Mesothelial cell of epicardium (in vitro differentiated cells): Measurements from ENCODE around the gene BEND7. TPM values are rescaled to one million over a fixed set of nuclear protein-coding genes. Genes with fewer than 3 reads are reported as not detected.

ENCODE experiments used
- DNase-seq, 2 experiments: peaks; one replicate each; pipeline ENCODE4 v3.0.0; 2021; ENCODE audit warnings: low spot score in 2 of 2; ENCODE audit not compliant: unreplicated experiment in 2 of 2
- H3K27ac Mint-ChIP-seq: 2 replicates; pipeline ENCODE4 v1.8.0; 2021; ENCODE audit warnings: mixed read lengths
- H3K27me3 Mint-ChIP-seq: 2 replicates; pipeline ENCODE4 v1.8.0; 2021; ENCODE audit warnings: low read depth, mixed read lengths
- H3K36me3 Mint-ChIP-seq: 2 replicates; pipeline ENCODE4 v1.8.0; 2021; ENCODE audit warnings: mixed read lengths
- H3K4me1 Mint-ChIP-seq: 2 replicates; pipeline ENCODE4 v1.8.0; 2021; ENCODE audit warnings: mixed read lengths
- H3K4me3 Mint-ChIP-seq: 2 replicates; pipeline ENCODE4 v1.8.0; 2021; ENCODE audit warnings: mild to moderate bottlenecking, moderate library complexity, mixed read lengths
- H3K9me3 Mint-ChIP-seq: 2 replicates; pipeline ENCODE4 v1.8.0; 2021; ENCODE audit warnings: mixed read lengths
- total RNA-seq: library from RNA; stranded (reverse); gene quantifications from 3 replicates; pipeline ENCODE4 v1.2.1, GENCODE V29; 2021
- TF ChIP-seq, protein P1 (sequence below): fragments of 200-600 bp; sonication (generic); IDR thresholded peaks from one replicate; pipeline ENCODE4 v1.5.0; 2021; ENCODE audit warnings: antibody characterized with exemption; ENCODE audit not compliant: unreplicated experiment

The BEND7 gene
- total RNA-seq, 1 donor from 2014 or later, result 38.2 TPM

DNA sequence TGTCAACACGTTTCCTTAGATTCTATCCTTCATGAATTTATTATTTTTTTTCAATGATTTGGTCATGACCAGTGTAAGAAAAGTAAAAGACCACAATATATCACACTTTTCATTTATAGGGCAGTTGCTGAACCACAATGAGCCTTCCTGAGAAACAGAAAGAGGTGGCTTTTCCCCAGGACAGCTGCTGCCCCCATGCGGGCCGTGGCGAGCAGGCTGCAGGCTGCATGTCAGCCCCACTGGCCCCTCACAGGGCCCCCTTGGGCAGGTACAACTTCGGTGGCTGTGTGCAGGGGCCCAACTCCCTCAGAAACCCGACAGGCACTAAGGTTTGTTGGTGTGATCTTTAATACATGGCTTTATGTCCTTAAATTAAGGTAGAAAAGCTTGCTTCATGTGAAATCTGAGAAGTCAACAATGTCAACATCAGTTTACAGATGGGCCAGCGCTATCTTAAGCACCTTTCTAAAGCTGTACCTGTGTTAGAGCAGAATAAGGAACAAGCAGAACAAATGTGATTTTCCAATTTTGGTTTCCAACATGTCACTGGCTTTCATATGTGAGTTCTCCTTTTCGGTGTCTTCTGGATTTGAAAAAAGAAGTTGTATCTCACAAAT, 10.6 kb downstream of the BEND7 start:
- Mint-ChIP-seq H3K9me3 (no peaks in the 10 kb centered on the region), H3K27ac (no peak overlapping the region), H3K27me3 (no peaks in the 10 kb centered on the region), H3K4me1 (no peaks in the 10 kb centered on the region), H3K4me3 (no peak overlapping the region), H3K36me3 (peaks cover 12% of the 10 kb centered on the region)
- no peak for DNase-seq
- TF ChIP-seq, protein P1, sequence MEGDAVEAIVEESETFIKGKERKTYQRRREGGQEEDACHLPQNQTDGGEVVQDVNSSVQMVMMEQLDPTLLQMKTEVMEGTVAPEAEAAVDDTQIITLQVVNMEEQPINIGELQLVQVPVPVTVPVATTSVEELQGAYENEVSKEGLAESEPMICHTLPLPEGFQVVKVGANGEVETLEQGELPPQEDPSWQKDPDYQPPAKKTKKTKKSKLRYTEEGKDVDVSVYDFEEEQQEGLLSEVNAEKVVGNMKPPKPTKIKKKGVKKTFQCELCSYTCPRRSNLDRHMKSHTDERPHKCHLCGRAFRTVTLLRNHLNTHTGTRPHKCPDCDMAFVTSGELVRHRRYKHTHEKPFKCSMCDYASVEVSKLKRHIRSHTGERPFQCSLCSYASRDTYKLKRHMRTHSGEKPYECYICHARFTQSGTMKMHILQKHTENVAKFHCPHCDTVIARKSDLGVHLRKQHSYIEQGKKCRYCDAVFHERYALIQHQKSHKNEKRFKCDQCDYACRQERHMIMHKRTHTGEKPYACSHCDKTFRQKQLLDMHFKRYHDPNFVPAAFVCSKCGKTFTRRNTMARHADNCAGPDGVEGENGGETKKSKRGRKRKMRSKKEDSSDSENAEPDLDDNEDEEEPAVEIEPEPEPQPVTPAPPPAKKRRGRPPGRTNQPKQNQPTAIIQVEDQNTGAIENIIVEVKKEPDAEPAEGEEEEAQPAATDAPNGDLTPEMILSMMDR, result no peak

DNA sequence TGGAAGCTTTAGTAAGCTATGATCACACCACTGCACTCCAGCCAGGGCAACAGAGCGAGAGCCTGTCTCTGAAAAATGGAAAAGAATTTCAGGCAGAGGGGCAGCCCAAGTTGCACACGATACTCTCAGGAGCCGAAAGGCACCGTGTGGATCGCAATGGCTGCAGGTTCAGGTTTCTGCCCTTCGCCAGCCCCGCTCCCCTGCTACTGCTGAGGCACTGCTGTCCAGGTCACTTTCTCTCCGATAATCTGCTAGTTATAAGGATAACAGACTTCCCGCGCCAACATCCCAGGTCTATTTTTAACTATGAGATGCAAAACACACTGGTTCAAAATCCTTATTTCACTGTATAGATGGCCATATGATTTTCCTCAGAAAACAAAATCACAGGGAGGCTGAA, 11.1 kb downstream of the BEND7 start:
- TF ChIP-seq, protein P1, result no peak
- no peak for DNase-seq
- no peaks in the 10 kb centered on the region for H3K9me3 Mint-ChIP-seq
- H3K27ac Mint-ChIP-seq, result no peak overlapping the region
- no peaks in the 10 kb centered on the region for H3K27me3 Mint-ChIP-seq
- no peak overlapping the region for H3K4me3 Mint-ChIP-seq
- no peaks in the 10 kb centered on the region for H3K4me1 Mint-ChIP-seq
- peaks cover 11% of the 10 kb centered on the region for H3K36me3 Mint-ChIP-seq

DNA sequence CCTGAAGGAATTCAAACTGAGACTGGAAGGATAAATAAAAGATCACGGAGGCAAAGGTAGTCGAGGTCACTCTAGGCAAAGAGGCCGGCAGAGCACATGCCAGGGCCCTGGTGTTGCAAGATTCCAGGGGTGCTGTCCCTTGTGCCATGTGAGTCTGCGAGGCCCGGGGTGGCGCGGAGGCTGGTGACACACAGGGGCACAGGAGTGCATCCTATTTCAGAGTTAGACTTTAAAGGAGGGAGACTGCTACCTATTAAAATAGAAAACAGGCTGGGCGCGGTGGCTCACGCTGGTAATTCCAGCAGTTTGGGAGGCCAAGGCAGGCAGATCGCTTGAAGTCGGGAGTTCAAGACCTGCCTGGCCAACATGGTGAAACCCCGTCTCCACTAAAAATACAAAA, 12.6 kb downstream of the BEND7 start:
- H3K36me3 Mint-ChIP-seq, result peaks cover 11% of the 10 kb centered on the region
- DNase-seq, result no peak
- H3K27me3 Mint-ChIP-seq, result no peaks in the 10 kb centered on the region
- no peak overlapping the region for H3K4me3 Mint-ChIP-seq
- H3K4me1 Mint-ChIP-seq, result no peaks in the 10 kb centered on the region
- H3K9me3 Mint-ChIP-seq, result no peaks in the 10 kb centered on the region
- TF ChIP-seq, protein P1, result no peak
- no peak overlapping the region for H3K27ac Mint-ChIP-seq

DNA sequence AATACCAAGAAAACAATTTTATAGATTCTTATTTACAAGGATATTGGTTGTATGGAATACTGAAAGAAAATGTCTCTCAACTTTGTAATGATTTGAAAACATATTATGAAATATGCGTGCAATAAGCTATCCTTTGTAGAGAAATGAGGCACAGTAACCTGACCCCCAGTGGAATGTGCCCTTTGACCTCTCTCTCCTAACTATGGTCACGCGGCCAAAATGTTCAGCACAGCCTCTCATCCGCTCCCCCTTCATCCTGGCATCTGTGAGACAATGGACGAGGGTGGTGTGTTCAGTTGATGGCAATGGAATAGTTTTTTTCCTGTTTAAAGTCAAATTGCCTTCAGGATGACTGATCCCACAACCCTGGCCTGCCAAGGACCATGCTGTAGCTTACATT, 13.3 kb downstream of the BEND7 start:
- Mint-ChIP-seq H3K4me1 (no peaks in the 10 kb centered on the region), H3K27me3 (no peaks in the 10 kb centered on the region), H3K9me3 (no peaks in the 10 kb centered on the region), H3K36me3 (peaks cover 11% of the 10 kb centered on the region), H3K27ac (no peak overlapping the region), H3K4me3 (no peak overlapping the region)
- DNase-seq, result no peak
- TF ChIP-seq, protein P1, result no peak

DNA sequence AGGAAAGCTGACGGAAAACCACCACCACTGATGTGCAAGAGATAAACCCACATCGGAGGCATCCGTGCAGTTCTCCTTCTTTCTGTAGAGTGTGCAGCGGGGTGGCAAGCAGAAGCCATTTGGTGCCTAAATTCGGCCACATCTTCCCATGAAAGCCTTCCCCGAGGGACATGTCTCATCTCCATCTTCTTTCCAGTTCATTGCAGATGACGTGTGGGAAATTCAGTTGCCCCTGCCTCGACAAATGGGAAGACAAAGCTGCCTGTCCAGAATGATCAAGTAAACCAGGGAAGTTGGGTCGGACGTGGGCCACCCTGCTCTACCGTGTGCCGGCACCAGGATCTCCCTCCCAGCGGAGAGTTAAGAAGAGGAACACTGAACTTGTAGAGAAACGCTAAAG, 14.5 kb downstream of the BEND7 start:
- no peaks in the 10 kb centered on the region for H3K9me3 Mint-ChIP-seq
- DNase-seq, result no peak
- no peak overlapping the region for H3K4me3 Mint-ChIP-seq
- H3K27me3 Mint-ChIP-seq, result no peaks in the 10 kb centered on the region
- H3K4me1 Mint-ChIP-seq, result no peaks in the 10 kb centered on the region
- H3K27ac Mint-ChIP-seq, result no peak overlapping the region
- H3K36me3 Mint-ChIP-seq, result peaks cover 11% of the 10 kb centered on the region
- TF ChIP-seq, protein P1, result no peak

DNA sequence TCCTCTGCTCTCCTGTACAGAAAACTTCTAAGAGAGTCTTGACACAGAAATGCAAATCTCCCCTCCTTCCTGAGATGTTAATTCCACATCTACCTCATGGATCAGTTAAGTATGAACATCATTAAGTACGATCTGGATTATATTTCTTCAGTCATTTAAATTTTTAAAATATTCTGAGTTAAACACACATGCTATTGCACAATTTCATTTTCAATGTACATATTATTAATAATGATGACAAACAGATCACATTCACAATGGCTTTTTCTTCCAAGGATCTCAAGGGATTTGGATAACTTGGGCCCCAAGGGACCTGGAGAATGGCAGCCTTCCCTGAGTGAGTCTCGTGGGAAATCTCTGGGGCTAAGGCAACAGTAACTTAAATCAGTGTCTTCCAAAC, 16.2 kb downstream of the BEND7 start:
- DNase-seq, result no peak
- H3K9me3 Mint-ChIP-seq, result no peaks in the 10 kb centered on the region
- no peak overlapping the region for H3K27ac Mint-ChIP-seq
- H3K27me3 Mint-ChIP-seq, result no peaks in the 10 kb centered on the region
- TF ChIP-seq, protein P1, result no peak
- H3K4me1 Mint-ChIP-seq, result peaks cover 4% of the 10 kb centered on the region
- H3K4me3 Mint-ChIP-seq, result no peak overlapping the region
- H3K36me3 Mint-ChIP-seq, result peaks cover 10% of the 10 kb centered on the region
